SU-DHL-6 (cell line): Measurements from ENCODE around the gene RELCH.

Source experiments
- H2AFZ ChIP-seq: fragments of 200-600 bp; sonication (generic); 2 replicates; pipeline ENCODE4 v1.6.1; 2014; ENCODE audit warnings: low read depth, mild to moderate bottlenecking, moderate library complexity, mixed read lengths, antibody characterized with exemption, low read length; ENCODE audit not compliant: severe bottlenecking
- H3F3A ChIP-seq: fragments of 200-600 bp; shearing (Covaris generic); 2 replicates; pipeline ENCODE4 v1.6.0; 2016; ENCODE audit warnings: antibody characterized with exemption, mild to moderate bottlenecking; ENCODE audit not compliant: insufficient read depth
- H3K27ac ChIP-seq: fragments of 200-600 bp; sonication (generic); 2 replicates; pipeline ENCODE4 v1.5.1; 2016; ENCODE audit warnings: low read depth, mild to moderate bottlenecking, low read length, moderate library complexity, mixed read lengths
- H3K27me3 ChIP-seq: fragments of 200-600 bp; sonication (generic), shearing (Covaris generic); 2 replicates; pipeline ENCODE4 v1.6.0; 2014; ENCODE audit warnings: mild to moderate bottlenecking, low read length
- H3K36me3 ChIP-seq: fragments of 200-600 bp; sonication (generic); 2 replicates; pipeline ENCODE4 v1.6.1; 2014; ENCODE audit warnings: mild to moderate bottlenecking, low read length, mixed read lengths
- H3K4me2 ChIP-seq: fragments of 300-600, 200-600 bp; shearing (Covaris generic), sonication (generic); 2 replicates; pipeline ENCODE4 v1.6.0; 2014; ENCODE audit warnings: low read length, low read depth, mild to moderate bottlenecking; ENCODE audit not compliant: poor library complexity, severe bottlenecking
- H3K4me3 ChIP-seq: fragments of 200-600 bp; sonication (generic); 2 replicates; pipeline ENCODE4 v1.5.1; 2014; ENCODE audit warnings: antibody characterized with exemption, low read length, mild to moderate bottlenecking, mixed read lengths; ENCODE audit not compliant: insufficient read depth, poor library complexity, severe bottlenecking
- H3K79me2 ChIP-seq: fragments of 200-600 bp; sonication (generic); 2 replicates; pipeline ENCODE4 v1.6.1; 2014; ENCODE audit warnings: mild to moderate bottlenecking, low read length, moderate library complexity; ENCODE audit not compliant: insufficient read depth
- H3K9ac ChIP-seq: fragments of 200-600 bp; sonication (generic); 2 replicates; pipeline ENCODE4 v1.7.0; 2014; ENCODE audit warnings: mild to moderate bottlenecking, low read length
- H3K9me2 ChIP-seq: fragments of 200-600 bp; sonication (generic); replicated peaks from 2 replicates; pipeline ENCODE4 v1.6.1; 2014; ENCODE audit warnings: low read length; ENCODE audit not compliant: insufficient read depth
- H3K9me3 ChIP-seq: fragments of 200-600 bp; sonication (generic); 2 replicates; pipeline ENCODE4 v1.6.1; 2014; ENCODE audit warnings: low read length, mixed read lengths; ENCODE audit not compliant: insufficient read depth
- H4K20me1 ChIP-seq: fragments of 200-600 bp; sonication (generic); 2 replicates; pipeline ENCODE4 v1.6.1; 2014; ENCODE audit warnings: low read depth, mild to moderate bottlenecking, antibody characterized with exemption, low read length, moderate library complexity, mixed read lengths
- EZH2phosphoT487 ChIP-seq: fragments of 200-600 bp; sonication (generic), shearing (Covaris generic); conservative IDR thresholded peaks from 2 replicates; pipeline ENCODE4 v1.6.1; 2018; ENCODE audit warnings: mild to moderate bottlenecking, antibody characterized with exemption, low read length, moderate library complexity, mixed read lengths
- TF ChIP-seq, protein P1 (sequence below): fragments of 200-600 bp; sonication (generic); IDR thresholded peaks from one replicate; pipeline ENCODE4 v1.5.1; 2017; ENCODE audit warnings: antibody characterized with exemption, mild to moderate bottlenecking, low read length, moderate library complexity; ENCODE audit not compliant: insufficient read depth, poor library complexity, severe bottlenecking

RELCH gene

DNA sequence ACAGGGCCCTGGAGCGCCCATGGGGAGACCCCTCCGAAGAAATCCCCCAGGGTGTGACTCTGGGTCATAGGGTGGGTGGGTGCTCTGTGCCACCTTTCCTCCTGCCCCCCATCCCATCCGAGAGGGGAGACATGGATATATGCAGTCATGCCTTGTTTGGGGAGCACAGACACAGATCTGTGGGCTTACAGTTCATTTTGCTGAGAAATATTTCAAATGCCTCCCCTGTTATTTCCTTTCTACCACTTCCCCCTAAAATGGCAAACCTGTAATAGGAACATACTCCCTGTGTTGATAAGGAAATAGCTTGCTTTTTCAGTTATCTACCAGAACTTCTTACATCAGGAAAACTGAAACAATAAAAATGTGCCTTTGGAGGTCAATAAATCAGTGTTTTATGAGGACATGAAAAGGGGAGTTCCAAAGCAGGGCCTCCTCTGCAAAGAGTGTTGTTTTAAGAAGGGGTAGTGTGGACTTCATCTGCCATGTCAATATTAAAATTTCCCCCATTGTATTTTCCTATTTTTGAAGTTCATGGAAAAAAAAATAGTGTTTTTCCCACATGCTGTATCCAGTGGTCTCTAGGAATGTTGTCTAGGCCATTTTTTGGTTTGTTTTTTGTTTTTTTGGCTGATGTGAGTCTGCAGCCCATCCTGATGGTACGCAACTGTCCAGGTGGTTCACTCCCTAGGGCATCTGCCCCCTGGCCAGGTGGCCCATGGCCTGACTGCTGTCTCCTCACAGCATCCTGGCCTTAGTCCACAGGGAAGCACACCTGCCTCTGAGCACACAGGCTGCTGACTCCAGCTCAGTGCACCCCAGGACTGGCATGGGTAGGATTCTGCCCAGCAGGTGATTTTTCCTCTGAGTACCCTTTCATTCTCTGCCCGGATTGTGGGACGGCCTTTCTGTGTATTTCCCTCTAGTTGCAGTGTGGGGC is 141.8 kb downstream of the RELCH start:
- no peak overlapping the region for H2AFZ ChIP-seq
- H3K27ac ChIP-seq: no peak overlapping the region
- H3K9ac ChIP-seq: no peak overlapping the region
- H4K20me1 ChIP-seq: no peaks in the 10 kb centered on the region
- H3K9me2 ChIP-seq: no peaks in the 10 kb centered on the region
- no peak overlapping the region for H3K4me3 ChIP-seq
- H3F3A ChIP-seq: no peaks in the 10 kb centered on the region
- H3K27me3 ChIP-seq: no peaks in the 10 kb centered on the region
- no peaks in the 10 kb centered on the region for H3K79me2 ChIP-seq
- no peaks in the 10 kb centered on the region for H3K36me3 ChIP-seq
- H3K4me2 ChIP-seq: no peak overlapping the region
- TF ChIP-seq, protein P1, sequence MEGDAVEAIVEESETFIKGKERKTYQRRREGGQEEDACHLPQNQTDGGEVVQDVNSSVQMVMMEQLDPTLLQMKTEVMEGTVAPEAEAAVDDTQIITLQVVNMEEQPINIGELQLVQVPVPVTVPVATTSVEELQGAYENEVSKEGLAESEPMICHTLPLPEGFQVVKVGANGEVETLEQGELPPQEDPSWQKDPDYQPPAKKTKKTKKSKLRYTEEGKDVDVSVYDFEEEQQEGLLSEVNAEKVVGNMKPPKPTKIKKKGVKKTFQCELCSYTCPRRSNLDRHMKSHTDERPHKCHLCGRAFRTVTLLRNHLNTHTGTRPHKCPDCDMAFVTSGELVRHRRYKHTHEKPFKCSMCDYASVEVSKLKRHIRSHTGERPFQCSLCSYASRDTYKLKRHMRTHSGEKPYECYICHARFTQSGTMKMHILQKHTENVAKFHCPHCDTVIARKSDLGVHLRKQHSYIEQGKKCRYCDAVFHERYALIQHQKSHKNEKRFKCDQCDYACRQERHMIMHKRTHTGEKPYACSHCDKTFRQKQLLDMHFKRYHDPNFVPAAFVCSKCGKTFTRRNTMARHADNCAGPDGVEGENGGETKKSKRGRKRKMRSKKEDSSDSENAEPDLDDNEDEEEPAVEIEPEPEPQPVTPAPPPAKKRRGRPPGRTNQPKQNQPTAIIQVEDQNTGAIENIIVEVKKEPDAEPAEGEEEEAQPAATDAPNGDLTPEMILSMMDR: no peak
- no peaks in the 10 kb centered on the region for H3K9me3 ChIP-seq

DNA sequence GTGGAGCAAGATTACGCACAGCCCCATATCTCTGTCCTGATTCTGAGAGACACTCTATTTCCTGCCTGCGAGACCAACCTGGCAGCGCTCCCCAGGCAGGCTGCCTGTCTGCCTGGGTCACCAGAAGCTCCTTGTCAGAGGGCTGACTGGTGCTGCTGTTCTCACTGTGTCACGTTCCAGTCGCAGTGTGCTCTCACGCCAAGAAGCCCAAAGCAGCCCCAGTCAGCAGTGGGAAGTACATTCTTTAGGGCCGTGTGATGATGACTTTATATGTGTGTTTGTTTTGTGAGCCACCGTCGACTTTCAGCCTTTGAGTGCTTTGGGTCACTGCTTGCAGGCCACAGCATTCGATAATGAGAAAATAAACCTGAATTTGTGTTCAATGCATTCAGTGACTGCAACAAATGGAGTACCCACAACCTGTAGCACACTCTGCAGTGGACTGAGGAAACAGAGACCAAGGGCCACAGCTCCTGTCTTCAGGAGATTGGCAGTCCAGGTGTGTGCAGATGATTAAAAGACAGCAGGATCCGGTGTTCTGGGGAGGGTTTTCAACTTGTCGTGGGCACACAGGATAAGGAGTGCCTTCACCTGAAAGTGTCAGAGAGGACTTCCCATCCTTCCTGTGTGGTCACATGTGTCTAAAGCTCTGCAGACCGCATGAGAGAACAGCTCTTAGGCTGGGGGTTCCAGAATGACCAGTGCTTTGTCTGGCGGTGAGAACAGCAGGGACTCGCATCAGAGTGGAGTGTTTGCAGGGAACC is 142.8 kb downstream of the RELCH start:
- Histone ChIP-seq H3K4me2 (no peak overlapping the region), H3K79me2 (no peaks in the 10 kb centered on the region), H3K27ac (no peak overlapping the region), H3K9me3 (no peaks in the 10 kb centered on the region), H3K9ac (no peak overlapping the region), H3F3A (no peaks in the 10 kb centered on the region), H3K27me3 (no peaks in the 10 kb centered on the region), H4K20me1 (no peaks in the 10 kb centered on the region), H3K4me3 (no peak overlapping the region), H2AFZ (no peak overlapping the region), H3K36me3 (no peaks in the 10 kb centered on the region), H3K9me2 (no peaks in the 10 kb centered on the region)
- no peak for TF ChIP-seq EZH2phosphoT487
- TF ChIP-seq, protein P1: no peak

DNA sequence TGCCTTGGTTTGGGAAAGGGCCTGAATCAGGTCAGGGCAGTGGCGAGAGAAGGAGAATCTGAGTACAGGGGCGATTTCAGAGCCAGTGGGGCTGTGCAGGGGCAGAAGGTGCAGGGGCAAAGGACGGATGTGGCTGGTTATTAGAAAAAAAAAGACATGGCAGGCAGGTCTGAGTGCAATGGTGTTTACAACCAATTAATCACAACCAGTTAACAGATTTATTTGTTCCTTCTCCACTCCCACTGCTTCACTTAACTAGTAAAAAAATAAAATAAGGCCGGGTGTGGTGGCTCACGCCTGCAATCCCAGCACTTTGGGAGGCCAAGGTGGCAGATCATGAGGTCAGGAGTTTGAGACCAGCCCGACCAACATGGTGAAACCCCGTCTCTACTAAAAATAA is 143.6 kb downstream of the RELCH start:
- no peak overlapping the region for H2AFZ ChIP-seq
- TF ChIP-seq, protein P1: no peak
- no peak for TF ChIP-seq EZH2phosphoT487
- no peak overlapping the region for H3K9ac ChIP-seq
- no peaks in the 10 kb centered on the region for H4K20me1 ChIP-seq
- H3K36me3 ChIP-seq: no peaks in the 10 kb centered on the region
- H3K9me3 ChIP-seq: no peaks in the 10 kb centered on the region
- no peaks in the 10 kb centered on the region for H3F3A ChIP-seq
- H3K79me2 ChIP-seq: no peaks in the 10 kb centered on the region
- H3K27me3 ChIP-seq: no peaks in the 10 kb centered on the region
- H3K9me2 ChIP-seq: no peaks in the 10 kb centered on the region
- H3K27ac ChIP-seq: no peak overlapping the region
- H3K4me2 ChIP-seq: no peak overlapping the region
- H3K4me3 ChIP-seq: no peak overlapping the region
